Natural killer cell (primary cell): ENCODE results near the gene TBC1D2B. TPM values are rescaled to one million over a fixed set of nuclear protein-coding genes. Genes with fewer than 3 reads are reported as not detected.

Source experiments
- ATAC-seq, 3 donors: fragments of 150-1000 bp in 2 of 3; fragments of 200-7000 bp in 1 of 3; cut with Tn5 transposase; 1 replicate in 1 of 3; 2 replicates in 2 of 3; pipeline ENCODE4 v1.10.0; 2021; ENCODE audit warnings: mild to moderate bottlenecking in 2 of 3, moderate library complexity in 2 of 3
- DNase-seq, 2 donors: peaks; one replicate each; pipeline versions ENCODE4 v3.0.0 to v3.0.0-alpha.2; 2013 to 2021; ENCODE audit warnings: mixed read lengths in 1 of 2
- H3K27ac ChIP-seq: one replicate; pipeline ENCODE4 v1.5.1; 2013; ENCODE audit warnings: mild to moderate bottlenecking, low read length
- H3K27me3 ChIP-seq: one replicate; pipeline ENCODE4 v1.6.1; 2013; ENCODE audit warnings: low read length; ENCODE audit not compliant: control insufficient read depth, insufficient read depth
- H3K36me3 ChIP-seq: one replicate; pipeline ENCODE4 v1.6.1; 2013; ENCODE audit warnings: low read length; ENCODE audit not compliant: control insufficient read depth, insufficient read depth
- H3K4me1 ChIP-seq: one replicate; pipeline ENCODE4 v1.6.1; 2013; ENCODE audit warnings: low read length; ENCODE audit not compliant: control insufficient read depth, insufficient read depth
- H3K4me3 ChIP-seq: one replicate; pipeline ENCODE4 v1.5.1; 2013; ENCODE audit warnings: low read length
- H3K9me3 ChIP-seq: one replicate; pipeline ENCODE4 v1.6.1; 2013; ENCODE audit warnings: low read length; ENCODE audit not compliant: control insufficient read depth, insufficient read depth
- H3K27ac Mint-ChIP-seq, 2 donors: one replicate each; pipeline ENCODE4 v1.8.0; 2022; ENCODE audit warnings: mild to moderate bottlenecking in 2 of 2, mixed read lengths in 2 of 2, moderate library complexity in 1 of 2
- H3K27me3 Mint-ChIP-seq, 2 donors: one replicate each; pipeline ENCODE4 v1.8.0; 2022; ENCODE audit warnings: low read depth in 2 of 2, mixed read lengths in 2 of 2
- H3K36me3 Mint-ChIP-seq: one replicate; pipeline ENCODE4 v1.8.0; 2022; ENCODE audit warnings: mixed read lengths
- H3K4me1 Mint-ChIP-seq, 2 donors: one replicate each; pipeline ENCODE4 v1.8.0; 2022; ENCODE audit warnings: mixed read lengths in 2 of 2
- H3K4me3 Mint-ChIP-seq: one replicate; pipeline ENCODE4 v1.8.0; 2022; ENCODE audit warnings: mild to moderate bottlenecking, moderate library complexity, mixed read lengths
- H3K9me3 Mint-ChIP-seq, 2 donors: one replicate each; pipeline ENCODE4 v1.8.0; 2022; ENCODE audit warnings: mixed read lengths in 2 of 2
- WGBS: methylation state at CpG from one replicate; pipeline ENCODE4 v1.1.7; 2013; ENCODE audit warnings: missing lambda C conversion rate; ENCODE audit not compliant: insufficient coverage; 5-methylcytosine and 5-hydroxymethylcytosine counted together
- intact Hi-C: fragments of 100-400 bp; cut with micrococcal nuclease; formaldehyde crosslinking; loops from one replicate; pipeline ENCODE4 v1.14.2; 2022
- total RNA-seq, 4 donors: library from RNA; stranded (reverse); fragments of 120-200 nt in 1 of 4; gene quantifications; one replicate each; pipeline versions ENCODE4 v1.2.3 to v1.2.4, GENCODE V29; 2013 to 2022
- TF ChIP-seq, protein P1 (sequence below): fragments of 200-600 bp; IDR thresholded peaks from one replicate; pipeline ENCODE4 v1.8.0; 2022; ENCODE audit warnings: antibody characterized with exemption

TBC1D2B gene
- total RNA-seq, 3 donors from 2014 or later (not counting 1 experiment from before 2014, with no cell fraction given): 54.0 to 83.5 (median 56.7) TPM

DNA sequence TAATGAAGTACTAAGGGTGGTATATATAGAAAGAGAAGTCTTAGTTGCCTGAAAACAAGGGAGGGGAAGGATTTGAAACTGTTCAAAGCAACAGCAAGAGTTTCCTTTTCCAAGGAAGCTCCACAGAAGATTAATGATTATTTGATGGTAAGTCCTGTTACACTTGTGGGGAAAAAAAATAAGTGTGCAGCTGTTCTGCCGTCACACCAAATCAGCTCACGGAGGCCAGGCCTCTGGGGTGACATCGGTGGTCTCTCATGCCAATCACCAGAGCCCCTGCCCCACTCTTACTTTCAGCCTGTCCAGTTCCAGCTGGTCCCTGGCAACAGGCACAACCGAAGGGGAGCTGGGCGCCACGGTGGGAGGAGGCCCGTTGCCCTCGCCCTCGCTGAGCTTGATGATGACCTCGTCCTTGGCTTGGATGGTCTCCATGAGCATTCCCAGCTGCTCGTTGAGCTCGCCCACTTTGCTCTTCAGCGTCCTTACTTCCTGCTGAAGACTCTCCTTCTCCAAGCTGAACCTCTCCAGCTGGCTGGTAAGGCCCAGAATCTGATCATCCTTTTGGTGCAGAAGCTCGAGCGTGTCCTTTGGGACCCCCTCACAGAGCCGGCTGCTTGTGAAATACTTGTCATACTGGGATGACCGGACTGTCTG, 53.5 kb downstream of the TBC1D2B start:
- H3K9me3 Mint-ChIP-seq: no peaks in the 10 kb centered on the region
- Histone ChIP-seq H3K9me3 (no peaks in the 10 kb centered on the region), H3K36me3 (peaks cover 49% of the 10 kb centered on the region), H3K4me3 (no peak overlapping the region), H3K4me1 (peaks cover 6% of the 10 kb centered on the region), H3K27ac (no peak overlapping the region), H3K27me3 (no peaks in the 10 kb centered on the region)
- 98% methylated on average over 17 of the region's 17 CpGs for WGBS
- peaks cover 6% of the 10 kb centered on the region for H3K36me3 Mint-ChIP-seq
- TF ChIP-seq, protein P1, sequence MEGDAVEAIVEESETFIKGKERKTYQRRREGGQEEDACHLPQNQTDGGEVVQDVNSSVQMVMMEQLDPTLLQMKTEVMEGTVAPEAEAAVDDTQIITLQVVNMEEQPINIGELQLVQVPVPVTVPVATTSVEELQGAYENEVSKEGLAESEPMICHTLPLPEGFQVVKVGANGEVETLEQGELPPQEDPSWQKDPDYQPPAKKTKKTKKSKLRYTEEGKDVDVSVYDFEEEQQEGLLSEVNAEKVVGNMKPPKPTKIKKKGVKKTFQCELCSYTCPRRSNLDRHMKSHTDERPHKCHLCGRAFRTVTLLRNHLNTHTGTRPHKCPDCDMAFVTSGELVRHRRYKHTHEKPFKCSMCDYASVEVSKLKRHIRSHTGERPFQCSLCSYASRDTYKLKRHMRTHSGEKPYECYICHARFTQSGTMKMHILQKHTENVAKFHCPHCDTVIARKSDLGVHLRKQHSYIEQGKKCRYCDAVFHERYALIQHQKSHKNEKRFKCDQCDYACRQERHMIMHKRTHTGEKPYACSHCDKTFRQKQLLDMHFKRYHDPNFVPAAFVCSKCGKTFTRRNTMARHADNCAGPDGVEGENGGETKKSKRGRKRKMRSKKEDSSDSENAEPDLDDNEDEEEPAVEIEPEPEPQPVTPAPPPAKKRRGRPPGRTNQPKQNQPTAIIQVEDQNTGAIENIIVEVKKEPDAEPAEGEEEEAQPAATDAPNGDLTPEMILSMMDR: no peak
- no peak for ATAC-seq
- no peaks in the 10 kb centered on the region for H3K27me3 Mint-ChIP-seq
- peak overlapping the region in 1 of 2 donors; percentile 29 for H3K27ac Mint-ChIP-seq
- intact Hi-C loops: no loop called here
- peaks cover under 1 to 2% of the 10 kb centered on the region in 2 donors for H3K4me1 Mint-ChIP-seq
- DNase-seq: no peak
- H3K4me3 Mint-ChIP-seq: no peak overlapping the region

DNA sequence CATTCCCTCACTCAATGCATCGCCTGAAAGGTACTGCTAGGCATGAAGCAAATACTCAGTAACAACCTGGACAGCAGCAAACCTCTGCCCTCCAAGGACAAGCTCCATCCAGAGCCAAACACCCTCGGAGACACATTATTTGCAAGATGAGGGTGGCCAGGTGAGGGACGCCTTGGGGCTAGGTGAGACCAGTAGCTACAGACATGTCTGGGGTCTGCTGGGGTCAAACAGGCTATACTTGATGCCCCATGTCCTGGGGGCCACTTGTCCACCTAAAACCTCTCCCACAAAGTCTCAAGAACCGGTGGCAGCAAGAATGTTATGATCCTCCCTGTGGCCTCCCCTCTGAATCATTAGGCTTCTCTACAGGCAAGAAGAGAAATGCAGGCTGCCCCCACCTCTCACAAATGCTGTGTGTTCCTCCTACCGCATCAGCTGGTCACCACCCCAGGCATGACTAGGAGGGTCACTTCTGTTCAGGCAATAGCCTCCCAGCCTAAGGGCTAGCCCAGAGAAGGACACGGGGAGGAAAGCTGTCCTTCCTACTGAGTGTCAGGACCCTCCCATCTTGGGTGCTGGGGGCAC, 54.3 kb downstream of the TBC1D2B start:
- Mint-ChIP-seq H3K36me3 (peaks cover 6% of the 10 kb centered on the region), H3K4me1 (peaks cover 7 to 8% of the 10 kb centered on the region in 2 donors), H3K4me3 (no peak overlapping the region), H3K27me3 (no peaks in the 10 kb centered on the region), H3K9me3 (no peaks in the 10 kb centered on the region), H3K27ac (peak overlapping the region in 1 of 2 donors; percentile 29)
- Histone ChIP-seq H3K4me1 (peaks cover 7% of the 10 kb centered on the region), H3K27ac (no peak overlapping the region), H3K36me3 (peaks cover 47% of the 10 kb centered on the region), H3K4me3 (no peak overlapping the region), H3K27me3 (no peaks in the 10 kb centered on the region), H3K9me3 (no peaks in the 10 kb centered on the region)
- ATAC-seq: no peak
- 98% methylated on average over 6 of the region's 6 CpGs for WGBS
- no peak for DNase-seq
- intact Hi-C loops: no loop called here
- TF ChIP-seq, protein P1: no peak

DNA sequence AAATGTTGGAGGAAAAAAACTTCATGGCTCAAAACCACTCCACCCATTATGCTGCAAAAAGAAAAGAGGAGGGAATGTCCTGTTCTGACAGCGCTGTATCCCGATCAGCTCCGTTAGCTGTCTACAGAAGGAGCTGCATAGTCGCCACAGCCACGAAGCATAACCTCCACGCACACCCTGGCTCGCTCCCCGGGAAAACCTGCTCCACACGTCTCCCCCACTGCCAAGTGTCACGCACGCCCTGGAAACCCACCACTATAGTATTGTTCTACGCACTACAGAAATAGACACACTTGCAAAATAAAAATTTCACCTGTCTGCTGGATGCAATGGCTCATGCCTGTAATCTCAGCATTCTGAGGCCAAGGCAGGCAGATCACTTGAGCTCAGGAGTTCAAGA, 55.8 kb downstream of the TBC1D2B start:
- TF ChIP-seq, protein P1: no peak
- no peaks in the 10 kb centered on the region for H3K27me3 Mint-ChIP-seq
- no peak overlapping the region for H3K4me3 Mint-ChIP-seq
- no peaks in the 10 kb centered on the region for H3K27me3 ChIP-seq
- H3K36me3 Mint-ChIP-seq: peaks cover 12% of the 10 kb centered on the region
- no peak for DNase-seq
- H3K4me1 ChIP-seq: peaks cover 7% of the 10 kb centered on the region
- no peak overlapping the region for H3K4me3 ChIP-seq
- peaks cover 7 to 8% of the 10 kb centered on the region in 2 donors for H3K4me1 Mint-ChIP-seq
- intact Hi-C loops: no loop called here
- no peak overlapping the region for H3K27ac Mint-ChIP-seq
- H3K27ac ChIP-seq: no peak overlapping the region
- ATAC-seq: no peak
- 96% methylated on average over 12 of the region's 12 CpGs for WGBS
- peaks cover 49% of the 10 kb centered on the region for H3K36me3 ChIP-seq
- no peaks in the 10 kb centered on the region for H3K9me3 ChIP-seq
- no peaks in the 10 kb centered on the region for H3K9me3 Mint-ChIP-seq
